GM23338 (cell line): ENCODE data around the gene KRTAP20-2. TPM values are rescaled to one million over a fixed set of nuclear protein-coding genes. Genes with fewer than 3 reads are reported as not detected.

Experiments used
- ATAC-seq: fragments of 200-7000 bp; cut with Tn5 transposase; 3 replicates; pipeline ENCODE4 v1.9.1; 2020
- DNase-seq: peaks from one replicate; pipeline ENCODE4 v3.0.0-alpha.2; 2015; ENCODE audit warnings: low spot score
- H2AFZ ChIP-seq: fragments of 200-600 bp; sonication (generic); 2 replicates; pipeline ENCODE4 v1.8.0; 2016; ENCODE audit warnings: antibody characterized with exemption, mild to moderate bottlenecking, moderate library complexity
- H3F3A ChIP-seq: fragments of 200-600 bp; sonication (generic); replicated peaks from 2 replicates; pipeline ENCODE4 v1.8.0; 2017; ENCODE audit warnings: antibody characterized with exemption, mixed run types, low read depth
- H3K27ac ChIP-seq: fragments of 200-600 bp; sonication (generic); 2 replicates; pipeline ENCODE4 v1.6.1; 2016; ENCODE audit warnings: low read depth
- H3K27me3 ChIP-seq: fragments of 200-600 bp; sonication (generic); 2 replicates; pipeline ENCODE4 v1.8.0; 2016; ENCODE audit warnings: mild to moderate bottlenecking, mixed run types, moderate library complexity; ENCODE audit not compliant: insufficient read depth
- H3K36me3 ChIP-seq: fragments of 200-600 bp; sonication (generic); 2 replicates; pipeline ENCODE4 v1.8.0; 2016; ENCODE audit warnings: mild to moderate bottlenecking; ENCODE audit not compliant: insufficient read depth
- H3K4me1 ChIP-seq: fragments of 200-600 bp; sonication (generic); 2 replicates; pipeline ENCODE4 v1.8.0; 2016; ENCODE audit warnings: mild to moderate bottlenecking, moderate library complexity; ENCODE audit not compliant: insufficient read depth
- H3K4me2 ChIP-seq: fragments of 200-600 bp; sonication (generic); 2 replicates; pipeline ENCODE4 v1.7.1; 2017; ENCODE audit warnings: mixed run types
- H3K4me3 ChIP-seq: fragments of 200-600 bp; sonication (generic); 2 replicates; pipeline ENCODE4 v1.6.1; 2016; ENCODE audit warnings: mixed run types
- H3K79me2 ChIP-seq: fragments of 200-600 bp; sonication (generic); replicated peaks from 2 replicates; pipeline ENCODE4 v1.8.0; 2017; ENCODE audit warnings: mild to moderate bottlenecking; ENCODE audit not compliant: insufficient read depth
- H3K9me2 ChIP-seq: fragments of 200-600 bp; sonication (generic); 2 replicates; pipeline ENCODE4 v1.8.0; 2017; ENCODE audit not compliant: insufficient read depth
- H4K20me1 ChIP-seq: fragments of 200-600 bp; sonication (generic); replicated peaks from 2 replicates; pipeline ENCODE4 v1.8.0; 2017; ENCODE audit warnings: mild to moderate bottlenecking; ENCODE audit not compliant: insufficient read depth
- H3K27ac Mint-ChIP-seq: 2 replicates; pipeline ENCODE4 v1.8.0; 2020; ENCODE audit warnings: inconsistent platforms, mild to moderate bottlenecking, moderate library complexity, mixed read lengths
- H3K27me3 Mint-ChIP-seq: 3 replicates; pipeline ENCODE4 v1.8.0; 2022; ENCODE audit warnings: low read depth, mild to moderate bottlenecking, moderate library complexity, mixed read lengths, inconsistent platforms; ENCODE audit not compliant: insufficient read depth, poor library complexity
- H3K36me3 Mint-ChIP-seq: 3 replicates; pipeline ENCODE4 v1.8.0; 2021; ENCODE audit warnings: low read depth, mild to moderate bottlenecking, inconsistent platforms, moderate library complexity, mixed read lengths
- H3K4me1 Mint-ChIP-seq: 3 replicates; pipeline ENCODE4 v1.8.0; 2020; ENCODE audit warnings: mild to moderate bottlenecking, inconsistent platforms, mixed read lengths
- H3K4me3 Mint-ChIP-seq: 3 replicates; pipeline ENCODE4 v1.8.0; 2021; ENCODE audit warnings: moderate library complexity, mild to moderate bottlenecking, inconsistent platforms, mixed read lengths
- H3K9me3 Mint-ChIP-seq: 3 replicates; pipeline ENCODE4 v1.8.0; 2020; ENCODE audit warnings: moderate library complexity, mild to moderate bottlenecking, inconsistent platforms, mixed read lengths
- CREB1 ChIP-seq: fragments of 250-450 bp; sonication (Bioruptor Pico); IDR thresholded peaks from 2 replicates; pipeline ENCODE4 v1.5.0; 2020; ENCODE audit warnings: low read depth, mild to moderate bottlenecking, moderate library complexity
- CTCF ChIP-seq, 2 experiments: fragments of 200-600 bp in 1 of 2; sonication (generic) in 1 of 2; conservative IDR thresholded peaks; 2 replicates each; pipeline versions ENCODE4 v1.5.1 to v1.6.1; 2016 to 2017; ENCODE audit warnings: antibody characterized with exemption in 2 of 2, low read depth in 2 of 2, mild to moderate bottlenecking in 2 of 2, moderate library complexity in 1 of 2
- ETS1 ChIP-seq: IDR thresholded peaks from 2 replicates; pipeline ENCODE4 v1.6.1; 2016; ENCODE audit warnings: antibody characterized with exemption
- EZH2 ChIP-seq: fragments of 200-600 bp; sonication (generic); IDR thresholded peaks from one replicate; pipeline ENCODE4 v1.8.0; 2017; ENCODE audit warnings: antibody characterized with exemption, mild to moderate bottlenecking, low read depth; ENCODE audit not compliant: unreplicated experiment
- EZH2phosphoT487 ChIP-seq: fragments of 200-600 bp; sonication (generic); IDR thresholded peaks from one replicate; pipeline ENCODE4 v1.8.1; 2018; ENCODE audit warnings: antibody characterized with exemption; ENCODE audit not compliant: unreplicated experiment
- JUNB ChIP-seq: IDR thresholded peaks from one replicate; pipeline ENCODE4 v1.6.1; 2016; ENCODE audit warnings: antibody characterized with exemption; ENCODE audit not compliant: unreplicated experiment
- NANOG ChIP-seq: IDR thresholded peaks from 2 replicates; pipeline ENCODE4 v1.6.1; 2016; ENCODE audit warnings: antibody characterized with exemption, borderline replicate concordance
- POLR2AphosphoS5 ChIP-seq: IDR thresholded peaks from 2 replicates; pipeline ENCODE4 v1.6.1; 2016; ENCODE audit warnings: antibody characterized with exemption, low read depth
- REST ChIP-seq: IDR thresholded peaks from one replicate; pipeline ENCODE4 v1.6.1; 2018; ENCODE audit warnings: antibody characterized with exemption; ENCODE audit not compliant: unreplicated experiment
- STAT1 ChIP-seq: IDR thresholded peaks from one replicate; pipeline ENCODE4 v1.6.1; 2016; ENCODE audit warnings: antibody characterized with exemption; ENCODE audit not compliant: unreplicated experiment
- ZNF114 ChIP-seq: fragments of 250-450 bp; sonication (Bioruptor Pico); IDR thresholded peaks from 2 replicates; pipeline ENCODE4 v1.5.0; 2020; ENCODE audit warnings: mild to moderate bottlenecking, moderate library complexity
- ZNF331 ChIP-seq: fragments of 250-450 bp; sonication (Bioruptor Pico); IDR thresholded peaks from 2 replicates; pipeline ENCODE4 v1.5.0; 2020; ENCODE audit warnings: low read depth, mild to moderate bottlenecking, moderate library complexity
- ZNF462 ChIP-seq: fragments of 250-450 bp; sonication (Bioruptor Pico); IDR thresholded peaks from 2 replicates; pipeline ENCODE4 v1.5.0; 2020; ENCODE audit warnings: mild to moderate bottlenecking, moderate library complexity
- polyA plus RNA-seq: library from polyadenylated mRNA; unstranded; fragments of >200 nt; fragmentation: Nextera tagmentation; extraction: Ambion mirVana; gene quantifications from 2 replicates; pipeline ENCODE4 v1.2.1, GENCODE V29; 2016
- total RNA-seq: library from RNA; depleted of rRNA; stranded (reverse); fragments of >200 nt; shearing (Covaris generic); gene quantifications from 2 replicates; pipeline ENCODE4 v1.2.3, GENCODE V29; 2014

KRTAP20-2 gene
- total and polyA plus RNA-seq, 2 experiments from 2014 or later = not detected

GRCh38 chr21:30680586-30680985 is 45.6 kb downstream of the KRTAP20-2 start:
- Histone ChIP-seq H3K9me2 (no peaks in the 10 kb centered on the region), H4K20me1 (no peaks in the 10 kb centered on the region), H3K4me3 (no peak overlapping the region), H3K4me1 (no peaks in the 10 kb centered on the region), H3F3A (no peaks in the 10 kb centered on the region), H3K79me2 (no peaks in the 10 kb centered on the region), H2AFZ (no peak overlapping the region), H3K27ac (no peak overlapping the region), H3K36me3 (no peaks in the 10 kb centered on the region), H3K4me2 (no peak overlapping the region), H3K27me3 (no peaks in the 10 kb centered on the region)
- Mint-ChIP-seq H3K27ac (no peak overlapping the region), H3K4me3 (no peak overlapping the region), H3K27me3 (no peaks in the 10 kb centered on the region), H3K9me3 (no peaks in the 10 kb centered on the region), H3K4me1 (no peaks in the 10 kb centered on the region), H3K36me3 (no peaks in the 10 kb centered on the region)
- no peak for DNase-seq
- TF ChIP-seq EZH2 (no peak), CTCF (conservative IDR thresholded peaks at IDR 0.05; ENCODE audit: low read depth in 2 of 2) (no peak), REST (no peak), STAT1 (no peak), ETS1 (no peak), JUNB (no peak), NANOG (no peak), CREB1 (CRISPR knock-in tag) (no peak), EZH2phosphoT487 (no peak), ZNF462 (CRISPR knock-in tag) (no peak), ZNF114 (CRISPR knock-in tag) (no peak), ZNF331 (CRISPR knock-in tag) (no peak), POLR2AphosphoS5 (no peak)
- no peak for ATAC-seq
